GM18511 (cell line): ENCODE measurements around the gene ARID1A.

Experiments used
- ATAC-seq: cut with Tn5 transposase; IDR thresholded peaks from one replicate; pipeline ENCODE4 v1.9.1; 2021; ENCODE audit warnings: mild to moderate bottlenecking, moderate library complexity; ENCODE audit not compliant: unreplicated experiment

Gene ARID1A

GRCh38 chr1:26758358-26758757, 62.5 kb downstream of the ARID1A start:
- ATAC-seq: no peak

GRCh38 chr1:26759531-26759930, 63.7 kb downstream of the ARID1A start:
- ATAC-seq: no peak

GRCh38 chr1:26761217-26761616, 65.4 kb downstream of the ARID1A start:
- ATAC-seq: no peak

- no peak for ATAC-seq
Observed at GRCh38 chr1:26767714-26768113, 71.9 kb downstream of the ARID1A start.

GRCh38 chr1:26768755-26769154, 72.9 kb downstream of the ARID1A start:
- no peak for ATAC-seq

GRCh38 chr1:26771285-26771642, 75.4 kb downstream of the ARID1A start:
- no peak for ATAC-seq

- no peak for ATAC-seq
Observed at GRCh38 chr1:26771643-26772321, 76.0 kb downstream of the ARID1A start.

- ATAC-seq: no peak
Observed at GRCh38 chr1:26772687-26773086, 76.9 kb downstream of the ARID1A start.

GRCh38 chr1:26774462-26774861, 78.6 kb downstream of the ARID1A start:
- no peak for ATAC-seq

- no peak for ATAC-seq
Observed at GRCh38 chr1:26775666-26776065, 79.9 kb downstream of the ARID1A start.

GRCh38 chr1:26779098-26779668, 83.4 kb downstream of the ARID1A start:
- no peak for ATAC-seq

- no peak for ATAC-seq
Observed at GRCh38 chr1:26780344-26780957, 84.6 kb downstream of the ARID1A start.

- ATAC-seq: no peak
Observed at GRCh38 chr1:26781206-26781825, 85.5 kb downstream of the ARID1A start.

GRCh38 chr1:26782521-26783212, 86.9 kb downstream of the ARID1A start:
- ATAC-seq: no peak

GRCh38 chr1:26783646-26784022, 87.8 kb downstream of the ARID1A start:
- ATAC-seq: no peak

- ATAC-seq: no peak
Observed at GRCh38 chr1:26784023-26784871, 88.4 kb downstream of the ARID1A start.

- no peak for ATAC-seq
Observed at GRCh38 chr1:26784886-26785285, 89.1 kb downstream of the ARID1A start.

GRCh38 chr1:26785611-26786436, 90.0 kb downstream of the ARID1A start:
- ATAC-seq: no peak

GRCh38 chr1:26786437-26787380, 90.9 kb downstream of the ARID1A start:
- no peak for ATAC-seq
